ENCODE data around the gene GADL1. TPM values are rescaled to one million over a fixed set of nuclear protein-coding genes. Genes with fewer than 3 reads are reported as not detected.

GADL1 gene
- polyA plus RNA-seq, 1 donor from 2014 or later, result not detected

DNA sequence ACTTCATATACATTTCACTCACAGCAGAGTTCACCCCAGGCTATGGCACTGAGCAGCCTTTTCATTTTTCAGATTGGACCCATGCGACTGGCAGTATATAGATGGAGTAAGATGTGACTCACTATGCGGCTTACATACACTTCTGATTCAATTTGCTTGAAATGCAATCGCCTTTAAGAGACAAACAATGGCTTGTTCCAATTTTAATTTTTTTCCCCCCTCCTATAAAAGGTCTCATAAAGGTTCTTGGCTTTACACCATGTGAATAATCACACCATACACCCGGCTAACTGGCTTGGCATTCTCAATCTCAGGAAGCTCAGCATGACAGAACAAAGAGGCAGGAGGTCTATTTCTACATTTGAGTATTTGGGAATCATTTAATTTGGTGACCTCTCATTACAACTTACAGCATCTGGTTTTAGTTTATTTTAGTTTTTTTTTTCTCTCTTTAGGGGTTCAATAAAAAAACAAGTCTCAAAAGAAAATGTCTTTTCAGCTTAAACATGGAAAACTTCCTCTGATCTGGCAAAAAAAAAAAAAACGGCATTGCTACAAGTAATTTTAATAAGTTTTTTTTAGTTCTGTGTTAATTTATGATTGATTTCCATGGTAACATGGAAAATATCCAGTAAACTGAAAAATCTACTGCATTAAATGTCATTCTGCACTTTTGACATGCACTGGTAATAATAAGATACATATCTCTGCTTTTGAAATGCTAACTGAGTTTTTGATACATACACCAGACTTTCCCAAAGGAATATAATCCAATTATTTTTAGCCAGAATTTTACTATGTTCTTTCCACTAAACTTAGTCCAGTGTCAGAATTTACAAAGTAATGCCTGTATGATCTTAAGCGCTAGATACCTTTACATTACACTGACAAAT is 38.8 kb downstream of the GADL1 start:
- Mint-ChIP-seq H3K4me1 (no peaks in the 10 kb centered on the region), H3K9me3 (no peaks in the 10 kb centered on the region), H3K27ac (no peak overlapping the region), H3K36me3 (no peaks in the 10 kb centered on the region), H3K27me3 (no peaks in the 10 kb centered on the region), H3K4me3 (no peak overlapping the region)

DNA sequence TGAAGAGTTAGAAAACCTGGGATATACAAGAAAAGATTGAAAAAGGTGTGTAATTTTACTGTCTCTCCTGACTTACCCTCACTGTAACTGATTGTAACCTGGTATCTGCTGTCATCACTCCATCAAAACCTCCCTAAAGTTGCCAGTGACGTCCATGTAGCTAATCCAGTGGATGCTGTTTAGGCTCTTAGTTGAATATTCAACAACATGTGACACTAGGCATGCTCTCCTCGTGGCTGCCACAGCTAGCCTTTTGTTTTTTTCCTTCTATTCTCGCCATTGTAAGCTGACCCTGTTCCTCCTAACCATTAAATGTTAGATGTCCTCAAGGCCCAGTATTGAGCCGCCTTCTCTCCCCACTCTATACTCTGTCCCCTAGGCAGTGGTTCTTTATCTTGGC is 41.6 kb downstream of the GADL1 start:
- Mint-ChIP-seq H3K27me3 (no peaks in the 10 kb centered on the region), H3K36me3 (no peaks in the 10 kb centered on the region), H3K4me3 (no peak overlapping the region), H3K4me1 (no peaks in the 10 kb centered on the region), H3K9me3 (no peaks in the 10 kb centered on the region), H3K27ac (no peak overlapping the region)

DNA sequence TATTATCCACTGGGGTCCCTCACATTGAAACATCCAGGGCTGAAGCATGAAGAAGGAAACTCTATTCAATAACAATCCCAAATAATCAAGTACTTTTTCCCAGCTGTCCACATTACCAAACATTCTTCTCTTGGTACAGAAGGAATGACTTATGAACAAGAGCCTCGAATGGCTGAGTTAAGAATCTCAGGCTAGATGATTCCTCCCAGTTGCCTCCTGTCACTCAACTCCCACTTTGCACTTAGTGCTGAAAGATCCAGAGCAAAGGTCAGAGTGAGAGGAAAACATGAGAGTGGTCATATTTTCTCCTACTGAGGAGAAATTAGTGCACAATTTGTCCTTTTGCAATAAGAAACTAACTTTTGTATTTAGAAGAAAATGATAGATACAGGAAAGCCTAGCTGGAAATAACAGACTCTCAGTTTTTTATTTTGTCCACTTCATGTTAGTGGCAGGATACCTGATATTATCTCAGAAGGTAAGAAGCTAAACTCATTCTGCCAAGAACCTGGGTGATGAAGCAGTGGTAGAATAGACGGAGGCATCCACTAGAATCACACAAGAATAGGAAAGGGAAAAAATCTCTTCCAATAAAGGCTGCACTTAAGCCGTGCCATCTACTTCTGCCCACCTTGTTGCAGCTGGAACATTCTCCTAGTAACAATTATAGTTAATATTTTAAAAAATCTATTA is 46.2 kb downstream of the GADL1 start:
- no peaks in the 10 kb centered on the region for H3K36me3 Mint-ChIP-seq
- H3K27me3 Mint-ChIP-seq, result peaks cover 3% of the 10 kb centered on the region
- H3K4me1 Mint-ChIP-seq, result no peaks in the 10 kb centered on the region
- no peak overlapping the region for H3K27ac Mint-ChIP-seq
- H3K9me3 Mint-ChIP-seq, result no peaks in the 10 kb centered on the region
- no peak overlapping the region for H3K4me3 Mint-ChIP-seq

DNA sequence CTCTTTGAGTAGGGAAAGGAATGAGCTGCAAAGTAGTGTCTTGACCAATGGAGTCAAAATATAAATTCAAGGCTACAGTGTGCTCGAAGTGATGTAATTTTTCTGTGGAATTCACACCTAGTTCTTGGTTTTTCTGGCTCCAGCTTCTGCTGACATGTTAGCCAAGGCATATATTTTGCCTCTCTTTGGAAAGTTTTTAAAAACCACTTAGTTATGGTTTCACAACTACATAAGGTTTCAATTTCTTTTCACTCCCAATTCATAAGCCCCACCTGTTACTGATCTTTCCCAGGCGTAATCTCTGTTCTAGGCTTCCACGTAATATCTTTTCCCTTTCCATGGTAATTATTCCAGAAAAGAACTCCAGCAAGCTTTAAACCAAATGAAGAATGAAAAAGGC is 46.9 kb downstream of the GADL1 start:
- H3K4me1 Mint-ChIP-seq, result no peaks in the 10 kb centered on the region

DNA sequence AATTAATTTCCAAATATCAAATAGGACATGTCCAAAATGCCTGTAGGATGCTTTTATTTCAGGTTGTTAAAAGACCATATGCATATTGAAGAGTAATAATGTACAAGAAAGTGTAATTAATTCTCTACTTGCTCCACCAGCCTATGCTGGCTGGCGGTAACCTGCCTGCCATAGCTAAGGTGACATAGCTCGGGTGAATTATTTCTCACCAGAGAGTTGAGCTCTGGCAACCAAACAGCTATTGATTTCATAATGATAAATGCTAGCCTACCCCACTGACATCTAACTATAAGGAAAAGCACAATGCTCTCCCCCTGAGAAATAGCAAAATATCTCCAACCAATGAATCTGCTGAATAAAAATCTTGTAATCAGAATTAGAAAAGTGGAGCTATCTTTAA is 48.9 kb downstream of the GADL1 start:
- no peaks in the 10 kb centered on the region for H3K36me3 Mint-ChIP-seq

More for the DNA sequence above, 46.9 kb downstream of the GADL1 start:
- Mint-ChIP-seq H3K27ac (no peak overlapping the region), H3K36me3 (no peaks in the 10 kb centered on the region), H3K27me3 (peaks cover 3% of the 10 kb centered on the region), H3K4me3 (no peak overlapping the region), H3K9me3 (no peaks in the 10 kb centered on the region)

DNA sequence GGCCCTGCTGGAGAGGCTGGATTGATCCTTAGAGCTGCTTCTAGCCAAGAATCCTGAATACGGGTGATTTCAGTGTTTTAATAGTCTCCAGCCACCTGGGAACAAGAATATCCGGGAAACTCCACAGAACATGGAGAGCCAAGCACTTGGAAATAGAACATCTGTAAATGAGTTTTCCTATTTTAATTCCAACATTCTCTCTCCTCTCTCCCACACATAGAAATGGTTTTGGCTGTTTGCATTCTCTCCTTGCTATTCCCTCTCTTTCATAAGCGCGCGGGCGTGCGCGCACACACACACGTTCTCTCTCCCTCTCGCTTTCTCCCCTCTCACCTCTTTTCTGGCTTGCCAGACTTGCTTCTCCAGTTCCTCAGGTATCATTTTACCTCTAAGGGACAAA is 50.6 kb downstream of the GADL1 start:
- no peaks in the 10 kb centered on the region for H3K36me3 Mint-ChIP-seq
- no peak overlapping the region for H3K4me3 Mint-ChIP-seq
- H3K4me1 Mint-ChIP-seq, result peaks cover 0 to 1% (median 0%) of the 10 kb centered on the region in 3 donors
- no peaks in the 10 kb centered on the region for H3K9me3 Mint-ChIP-seq
- no peak overlapping the region for H3K27ac Mint-ChIP-seq
- peaks cover 5% of the 10 kb centered on the region for H3K27me3 Mint-ChIP-seq

More for the DNA sequence above, 48.9 kb downstream of the GADL1 start:
- H3K4me1 Mint-ChIP-seq, result peaks cover 0 to 1% (median 0%) of the 10 kb centered on the region in 3 donors
- peaks cover 5% of the 10 kb centered on the region for H3K27me3 Mint-ChIP-seq
- no peak overlapping the region for H3K4me3 Mint-ChIP-seq
- no peaks in the 10 kb centered on the region for H3K9me3 Mint-ChIP-seq
- no peak overlapping the region for H3K27ac Mint-ChIP-seq

DNA sequence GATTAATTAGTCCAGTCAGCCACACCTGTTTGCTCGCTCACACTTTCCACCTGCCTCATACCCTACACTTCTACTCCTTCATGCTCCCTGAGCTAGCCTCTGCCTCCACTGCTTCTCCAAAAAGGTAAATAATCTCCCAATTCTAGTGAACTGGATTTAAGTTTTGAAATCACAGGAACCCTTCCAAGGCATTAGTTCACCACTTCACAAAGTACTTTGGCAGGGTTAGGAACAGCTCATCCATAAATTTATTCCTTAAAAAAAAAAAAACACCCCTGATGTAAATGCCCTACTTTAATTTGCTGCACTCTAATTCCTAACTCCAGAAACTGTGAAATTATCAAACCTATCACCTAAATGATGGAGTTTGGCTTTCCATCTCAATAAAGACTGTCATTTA is 58.3 kb downstream of the GADL1 start:
- H3K9me3 Mint-ChIP-seq, result peaks cover 0 to 1% (median 0%) of the 10 kb centered on the region in 3 donors
- H3K4me3 Mint-ChIP-seq, result no peak overlapping the region
- H3K4me1 Mint-ChIP-seq, result no peaks in the 10 kb centered on the region
- H3K27ac Mint-ChIP-seq, result no peak overlapping the region
- H3K27me3 Mint-ChIP-seq, result peaks cover 9% of the 10 kb centered on the region
- peaks cover 2% of the 10 kb centered on the region for H3K36me3 Mint-ChIP-seq

DNA sequence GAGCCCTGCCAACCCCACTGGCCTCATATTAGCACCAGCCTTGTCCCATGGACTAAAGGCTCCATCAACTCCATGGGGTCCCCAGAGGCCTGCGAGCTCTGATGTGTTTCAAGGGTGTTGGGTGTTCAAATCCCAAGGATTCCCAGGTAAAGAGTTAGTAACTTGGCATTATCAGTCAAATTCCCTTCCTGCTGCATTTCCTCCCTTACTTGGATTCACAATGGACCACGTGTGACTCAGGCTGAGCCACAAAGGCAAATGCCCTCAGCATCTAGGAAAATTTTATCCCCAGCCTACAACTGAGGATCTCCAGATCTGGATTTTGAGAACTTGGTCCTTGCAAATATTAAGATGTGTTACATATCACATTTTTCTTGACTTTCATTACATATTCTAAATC is 58.8 kb downstream of the GADL1 start:
- Mint-ChIP-seq H3K36me3 (peaks cover 2% of the 10 kb centered on the region), H3K4me3 (no peak overlapping the region), H3K27me3 (peaks cover 12% of the 10 kb centered on the region), H3K9me3 (peaks cover 0 to 1% (median 0%) of the 10 kb centered on the region in 3 donors), H3K4me1 (no peaks in the 10 kb centered on the region), H3K27ac (no peak overlapping the region)

DNA sequence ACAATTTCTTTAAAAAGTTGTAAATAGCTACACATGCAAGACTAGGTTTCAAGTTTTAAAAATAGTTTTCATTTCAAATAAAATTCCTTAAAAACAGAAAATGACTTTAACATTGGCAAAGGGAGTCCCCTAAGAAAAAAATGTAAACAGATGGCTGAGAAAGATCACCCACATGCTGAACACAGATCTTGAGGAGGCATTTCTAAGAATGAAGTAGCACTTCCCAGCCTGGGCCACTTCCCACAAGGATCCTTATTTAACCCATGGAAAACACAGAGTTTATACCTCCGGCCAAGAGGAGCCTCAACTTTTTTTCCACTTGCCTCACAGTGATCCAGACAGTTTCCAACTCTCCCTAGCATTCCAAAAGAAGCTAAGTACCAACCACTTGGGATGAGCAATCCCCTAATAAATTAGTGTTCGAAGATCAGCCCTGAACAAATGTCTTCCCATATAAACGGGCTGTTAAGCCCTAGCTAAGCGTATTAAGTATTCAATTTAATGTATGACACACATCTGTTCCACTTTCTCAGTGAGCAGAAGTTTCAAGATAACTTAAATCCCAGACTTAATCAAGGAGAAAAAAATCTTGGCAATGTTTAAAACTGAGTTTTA is 61.4 kb downstream of the GADL1 start:
- peaks cover 16% of the 10 kb centered on the region for H3K27me3 Mint-ChIP-seq
- no peak overlapping the region for H3K27ac Mint-ChIP-seq

DNA sequence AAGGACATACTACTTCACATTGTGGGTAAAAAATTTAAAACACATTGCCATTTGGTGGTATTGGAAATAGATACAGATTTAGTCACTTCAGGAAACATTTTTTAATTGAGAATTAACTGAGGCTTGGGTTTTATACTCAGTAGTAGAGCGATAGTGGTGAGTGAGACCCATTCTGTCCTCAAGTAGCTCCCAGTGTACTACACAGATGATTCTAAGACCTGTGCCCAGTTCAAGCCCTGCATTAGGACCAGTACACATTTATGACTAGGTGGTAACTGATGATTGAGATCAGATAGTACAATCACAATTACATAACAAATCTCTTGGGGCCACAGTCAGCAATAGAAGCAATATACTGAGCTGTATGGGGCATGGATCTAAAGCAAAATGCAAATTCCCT is 67.4 kb downstream of the GADL1 start:
- Mint-ChIP-seq H3K36me3 (no peaks in the 10 kb centered on the region), H3K27me3 (peaks cover 12% of the 10 kb centered on the region), H3K9me3 (no peaks in the 10 kb centered on the region), H3K4me1 (no peaks in the 10 kb centered on the region), H3K27ac (no peak overlapping the region), H3K4me3 (no peak overlapping the region)

More for the DNA sequence above, 61.4 kb downstream of the GADL1 start:
- Mint-ChIP-seq H3K9me3 (peaks cover 0 to 1% (median 0%) of the 10 kb centered on the region in 3 donors), H3K4me1 (no peaks in the 10 kb centered on the region), H3K36me3 (peaks cover 2% of the 10 kb centered on the region), H3K4me3 (no peak overlapping the region)

DNA sequence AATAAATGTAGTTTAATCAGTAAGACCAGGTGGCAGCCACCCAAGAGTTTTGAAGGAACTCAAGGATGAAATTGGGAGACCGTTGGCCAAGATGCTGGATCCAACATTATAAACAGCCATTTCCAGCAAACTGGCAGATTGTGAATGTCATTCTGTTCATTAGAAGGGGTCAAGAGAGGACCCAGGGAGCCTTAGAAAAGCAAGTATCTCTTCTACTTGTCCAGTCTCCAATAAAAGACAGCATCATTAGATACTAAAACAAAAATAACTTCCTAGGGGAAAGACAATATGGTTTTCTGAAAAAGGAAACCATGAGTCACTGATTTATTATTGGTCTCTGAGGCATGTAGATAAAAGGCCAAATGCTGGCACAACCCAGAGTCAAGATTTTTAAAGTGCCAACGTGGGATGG is 67.9 kb downstream of the GADL1 start:
- Mint-ChIP-seq H3K4me1 (no peaks in the 10 kb centered on the region), H3K27ac (no peak overlapping the region), H3K36me3 (no peaks in the 10 kb centered on the region), H3K27me3 (peaks cover 13% of the 10 kb centered on the region), H3K9me3 (no peaks in the 10 kb centered on the region), H3K4me3 (no peak overlapping the region)

DNA sequence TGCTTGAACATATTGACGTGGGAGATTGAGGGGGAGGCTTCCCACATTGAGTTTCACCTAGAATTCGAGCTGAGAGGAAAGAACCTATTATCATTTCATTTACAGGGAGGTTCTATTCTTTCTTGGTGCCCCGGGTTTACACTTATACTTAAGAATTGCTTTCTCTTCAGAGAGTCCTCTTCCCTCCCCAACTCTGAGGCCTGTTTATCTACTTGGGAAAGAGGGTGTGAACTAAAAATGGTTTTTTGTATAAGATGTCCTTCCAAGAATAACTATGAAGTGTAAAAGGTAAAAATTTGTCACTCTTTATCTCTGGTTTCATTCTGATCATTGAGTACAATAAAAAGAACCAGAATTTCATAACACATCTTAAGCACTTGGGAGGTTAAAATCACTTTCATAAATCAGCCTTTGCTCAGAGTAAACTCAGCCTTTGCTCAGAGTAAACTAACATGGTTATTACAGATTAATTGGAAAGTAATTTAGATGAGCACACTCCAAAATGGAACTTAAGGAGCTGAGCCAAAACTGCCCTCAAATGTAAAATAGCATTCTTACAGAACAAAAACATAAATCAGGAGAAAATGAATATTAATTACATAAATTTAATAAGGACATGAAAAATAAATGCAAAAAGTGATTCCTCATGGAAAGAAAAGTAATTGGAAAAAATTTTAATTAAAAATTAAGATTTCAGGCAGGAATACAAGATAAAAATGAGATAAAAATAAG is 75.2 kb downstream of the GADL1 start:
- Mint-ChIP-seq H3K4me3 (no peak overlapping the region), H3K27me3 (peaks cover 8% of the 10 kb centered on the region), H3K27ac (no peak overlapping the region), H3K36me3 (no peaks in the 10 kb centered on the region), H3K4me1 (peaks cover 0 to 1% (median 0%) of the 10 kb centered on the region in 3 donors), H3K9me3 (peaks cover 0 to 3% (median 0%) of the 10 kb centered on the region in 3 donors)

DNA sequence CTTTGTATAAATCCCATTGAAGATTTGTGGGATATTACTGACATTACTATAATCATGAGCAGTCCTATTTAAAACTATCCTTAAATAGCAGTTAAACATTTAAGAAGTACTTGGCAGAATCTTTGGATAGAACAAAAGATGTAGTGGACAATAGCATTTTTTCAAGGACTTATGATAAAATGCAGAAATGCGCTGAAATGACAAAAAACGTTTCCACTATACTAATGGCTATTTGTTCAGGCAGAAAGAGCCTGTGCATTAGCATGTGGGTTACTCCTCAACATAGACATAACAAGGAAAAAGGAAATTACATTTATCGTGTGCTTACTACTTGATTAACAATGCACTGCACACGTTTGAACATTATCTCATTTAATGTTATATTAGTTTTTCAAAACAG is 80.7 kb downstream of the GADL1 start:
- no peaks in the 10 kb centered on the region for H3K36me3 Mint-ChIP-seq
- peaks cover 7% of the 10 kb centered on the region for H3K27me3 Mint-ChIP-seq
- no peak overlapping the region for H3K27ac Mint-ChIP-seq
- no peak overlapping the region for H3K4me3 Mint-ChIP-seq
- H3K9me3 Mint-ChIP-seq, result peaks cover 0 to 3% (median 0%) of the 10 kb centered on the region in 3 donors
- H3K4me1 Mint-ChIP-seq, result peaks cover 0 to 4% (median 0%) of the 10 kb centered on the region in 3 donors

DNA sequence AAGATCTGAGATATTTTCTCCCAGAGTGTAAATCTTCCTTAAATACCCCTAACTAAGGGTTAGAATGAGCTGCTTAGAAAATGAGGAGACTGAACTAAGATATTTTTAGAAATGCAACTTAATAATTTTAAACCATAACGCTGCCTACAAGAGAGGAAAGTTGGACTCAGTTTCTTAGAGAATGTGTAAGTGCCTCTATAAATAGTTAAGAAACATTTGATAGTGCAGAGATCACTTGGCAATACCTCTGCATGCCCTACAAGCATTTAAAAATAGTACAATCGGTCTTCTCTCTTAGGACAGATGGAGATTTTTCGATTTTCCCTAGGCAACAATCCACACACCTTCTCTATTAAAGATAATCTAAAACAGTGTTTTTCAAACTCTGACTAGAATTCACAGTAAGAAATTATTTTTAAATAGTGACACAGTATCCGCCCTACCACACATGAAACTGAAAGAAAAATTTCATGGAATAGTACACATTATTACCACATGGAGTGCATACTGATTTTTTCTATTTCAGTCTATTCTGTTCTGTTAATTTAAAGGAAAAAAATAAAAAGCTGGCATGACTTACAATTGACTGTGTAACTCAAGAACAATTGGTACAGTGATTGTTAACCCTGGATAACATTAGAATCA is 83.2 kb downstream of the GADL1 start:
- Mint-ChIP-seq H3K36me3 (no peaks in the 10 kb centered on the region), H3K4me1 (peaks cover 0 to 3% (median 0%) of the 10 kb centered on the region in 3 donors), H3K9me3 (peaks cover 0 to 3% (median 0%) of the 10 kb centered on the region in 3 donors), H3K27ac (no peak overlapping the region), H3K4me3 (no peak overlapping the region), H3K27me3 (peaks cover 11% of the 10 kb centered on the region)
